GM18867 (cell line): ENCODE measurements around the gene AP4M1.
A peak's percentile ranks its signal among the peaks of the same experiment; 100 is the strongest.

Source experiments
- ATAC-seq: cut with Tn5 transposase; IDR thresholded peaks from one replicate; pipeline ENCODE4 v1.9.1; 2021; ENCODE audit warnings: mild to moderate bottlenecking, moderate library complexity; ENCODE audit not compliant: unreplicated experiment

The AP4M1 gene

GRCh38 chr7:100107125-100107737, 5.8 kb downstream of the AP4M1 start:
- no peak for ATAC-seq

GRCh38 chr7:100107890-100108289, 6.4 kb downstream of the AP4M1 start:
- no peak for ATAC-seq

GRCh38 chr7:100109521-100110163, 8.2 kb downstream of the AP4M1 start:
- no peak for ATAC-seq

GRCh38 chr7:100111156-100111555, 9.7 kb downstream of the AP4M1 start:
- no peak for ATAC-seq

GRCh38 chr7:100111914-100112313, 10.5 kb downstream of the AP4M1 start:
- ATAC-seq = no peak

GRCh38 chr7:100115026-100115425, 13.6 kb downstream of the AP4M1 start:
- no peak for ATAC-seq

- no peak for ATAC-seq
Measured at GRCh38 chr7:100118388-100119071, 17.1 kb downstream of the AP4M1 start.

GRCh38 chr7:100119072-100119969, 17.9 kb downstream of the AP4M1 start, which contains the start of the genes CNPY4 and TAF6:
Gene CNPY4, plus strand, starts transcription at chr7:100119634. Its CDS starts 111 bp downstream, at chr7:100119745.
Gene TAF6, minus strand, starts transcription at chr7:100119358. Its CDS starts 5,149 bp downstream, at chr7:100114209.
- peak; percentile 69 for ATAC-seq

- peak; percentile 33 for ATAC-seq
Measured at GRCh38 chr7:100119970-100120732, 18.7 kb downstream of the AP4M1 start.

- ATAC-seq = no peak
Measured at GRCh38 chr7:100120733-100121036, 19.2 kb downstream of the AP4M1 start.

GRCh38 chr7:100122067-100122466, 20.6 kb downstream of the AP4M1 start:
- ATAC-seq = no peak

GRCh38 chr7:100122568-100122967, 21.1 kb downstream of the AP4M1 start:
- no peak for ATAC-seq

- ATAC-seq = no peak
Measured at GRCh38 chr7:100124301-100125230, 23.1 kb downstream of the AP4M1 start.

- no peak for ATAC-seq
Measured at GRCh38 chr7:100126239-100126930, 24.9 kb downstream of the AP4M1 start.

- peak; percentile 69 for ATAC-seq
Measured at GRCh38 chr7:100126931-100127865, 25.8 kb downstream of the AP4M1 start, which contains the start of gene MBLAC1. Gene MBLAC1, plus strand, starts transcription at chr7:100126967. Its CDS starts 429 bp downstream, at chr7:100127396.

- no peak for ATAC-seq
Measured at GRCh38 chr7:100127866-100128636, 26.6 kb downstream of the AP4M1 start.

GRCh38 chr7:100128637-100128963, 27.2 kb downstream of the AP4M1 start:
- no peak for ATAC-seq
